ENCODE data around the gene RAB5A.

DNA sequence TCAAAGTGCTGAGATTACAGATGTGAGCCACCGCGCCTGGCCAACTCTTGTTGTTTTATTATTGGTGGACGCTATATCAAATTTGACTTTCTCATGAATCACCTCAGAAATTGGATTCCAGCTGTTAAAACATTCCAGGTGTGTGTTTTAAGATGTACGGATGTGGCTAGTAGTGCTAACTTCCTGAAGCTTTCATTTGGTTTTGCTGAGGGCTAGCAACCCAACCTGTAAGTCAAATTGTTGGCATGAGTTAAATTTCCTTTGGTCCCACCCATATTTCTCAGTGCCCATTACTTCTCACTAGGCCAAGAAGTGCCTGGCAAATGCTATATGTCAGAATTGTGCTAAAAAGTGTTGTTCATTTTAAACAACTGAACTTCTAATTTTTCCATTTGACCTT lies 80.2 kb downstream of the RAB5A start:
- no peak for TF ChIP-seq ZFX (IDR thresholded peaks at IDR 0.05; ENCODE audit: borderline replicate concordance)
- TF ChIP-seq, protein P1, sequence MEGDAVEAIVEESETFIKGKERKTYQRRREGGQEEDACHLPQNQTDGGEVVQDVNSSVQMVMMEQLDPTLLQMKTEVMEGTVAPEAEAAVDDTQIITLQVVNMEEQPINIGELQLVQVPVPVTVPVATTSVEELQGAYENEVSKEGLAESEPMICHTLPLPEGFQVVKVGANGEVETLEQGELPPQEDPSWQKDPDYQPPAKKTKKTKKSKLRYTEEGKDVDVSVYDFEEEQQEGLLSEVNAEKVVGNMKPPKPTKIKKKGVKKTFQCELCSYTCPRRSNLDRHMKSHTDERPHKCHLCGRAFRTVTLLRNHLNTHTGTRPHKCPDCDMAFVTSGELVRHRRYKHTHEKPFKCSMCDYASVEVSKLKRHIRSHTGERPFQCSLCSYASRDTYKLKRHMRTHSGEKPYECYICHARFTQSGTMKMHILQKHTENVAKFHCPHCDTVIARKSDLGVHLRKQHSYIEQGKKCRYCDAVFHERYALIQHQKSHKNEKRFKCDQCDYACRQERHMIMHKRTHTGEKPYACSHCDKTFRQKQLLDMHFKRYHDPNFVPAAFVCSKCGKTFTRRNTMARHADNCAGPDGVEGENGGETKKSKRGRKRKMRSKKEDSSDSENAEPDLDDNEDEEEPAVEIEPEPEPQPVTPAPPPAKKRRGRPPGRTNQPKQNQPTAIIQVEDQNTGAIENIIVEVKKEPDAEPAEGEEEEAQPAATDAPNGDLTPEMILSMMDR (IDR thresholded peaks at IDR 0.05) = no peak

Data from 22Rv1 (cell line).